ENCODE data around the gene GRID1.

The GRID1 gene

DNA sequence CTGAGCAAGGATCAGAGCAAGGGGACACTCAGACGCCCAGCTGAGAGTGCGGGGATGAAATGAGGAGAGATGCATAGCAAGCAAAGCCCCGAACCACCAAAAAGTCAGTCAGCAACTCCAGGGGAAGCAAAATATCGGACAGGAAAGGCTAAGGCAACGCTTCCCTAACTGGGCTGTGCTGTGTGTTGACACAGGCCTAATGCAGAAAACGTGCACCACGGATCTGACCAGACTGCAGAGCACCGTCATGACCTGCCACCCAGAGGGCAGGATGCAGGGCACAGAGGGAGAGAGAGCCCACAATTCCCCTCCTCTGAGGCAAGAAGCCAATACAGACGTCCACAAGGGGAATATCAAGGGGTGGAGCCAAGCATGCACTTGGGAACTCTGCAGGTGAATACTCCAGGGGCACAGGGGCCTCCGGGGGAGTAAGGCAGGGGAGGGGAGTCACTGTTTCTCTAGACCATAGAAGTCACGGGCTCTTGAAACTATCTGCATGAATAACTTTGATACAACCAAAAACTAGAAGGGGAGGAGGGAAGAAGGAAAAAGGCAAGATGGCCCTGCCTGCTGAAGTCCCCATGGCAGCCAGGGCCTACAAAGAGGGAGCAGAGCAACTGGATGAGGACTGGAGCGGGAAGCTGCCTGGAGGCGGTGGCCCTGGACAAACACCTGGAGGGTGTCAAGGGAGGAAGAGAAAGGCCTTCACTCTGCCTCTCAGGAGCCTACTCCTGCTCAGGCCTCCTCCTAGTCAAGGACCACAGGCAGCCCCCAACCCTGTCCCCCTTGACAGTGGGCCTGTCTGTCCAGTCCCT, 26.2 kb downstream of the GRID1 start:
- no peak overlapping the region for H3K4me3 ChIP-seq (ENCODE audit: low read length)
- no peak for DNase-seq
- no CpG with 5 or more reads among the region's 13 CpGs for WGBS (ENCODE audit: extremely low coverage, insufficient coverage, low lambda C conversion rate)

GRCh38 chr10:86339226-86339865, 27.2 kb downstream of the GRID1 start:
- H3K23ac ChIP-seq (ENCODE audit: low read length): no peak overlapping the region
- DNase-seq: no peak
- no peak overlapping the region for H3K4ac ChIP-seq (ENCODE audit: low read depth, low read length)
- H2AK5ac ChIP-seq (ENCODE audit: low read length): no peak overlapping the region
- H3K9ac ChIP-seq (ENCODE audit: low read length): no peak overlapping the region
- no peaks in the 10 kb centered on the region for H3K4me1 ChIP-seq (ENCODE audit: control insufficient read depth, low read depth, low read length)
- no peak overlapping the region for H3K4me2 ChIP-seq (ENCODE audit: low read length)
- no peak overlapping the region for H3K56ac ChIP-seq (ENCODE audit: low read length)
- H3K36me3 ChIP-seq (ENCODE audit: control insufficient read depth, insufficient read depth, low read length): no peaks in the 10 kb centered on the region
- no peak overlapping the region for H2BK15ac ChIP-seq (replicated peaks; ENCODE audit: low read depth)
- H3K4me3 ChIP-seq (ENCODE audit: low read length): no peak overlapping the region
- H3K27ac ChIP-seq (ENCODE audit: low read depth, low read length): no peak overlapping the region
- H3K79me1 ChIP-seq (ENCODE audit: low read length): no peaks in the 10 kb centered on the region
- H4K8ac ChIP-seq (ENCODE audit: low read depth, low read length): no peak overlapping the region
- no CpG with 5 or more reads among the region's 12 CpGs for WGBS (ENCODE audit: extremely low coverage, insufficient coverage, low lambda C conversion rate)
- H4K5ac ChIP-seq (ENCODE audit: low read length): no peak overlapping the region
- H2BK5ac ChIP-seq (ENCODE audit: low read length): no peak overlapping the region
- H3K18ac ChIP-seq (ENCODE audit: low read length): no peak overlapping the region
- H2BK120ac ChIP-seq (ENCODE audit: low read depth, low read length): no peak overlapping the region
- H3K27me3 ChIP-seq (ENCODE audit: insufficient read depth, low read length, poor library complexity): no peaks in the 10 kb centered on the region
- no peaks in the 10 kb centered on the region for H3K79me2 ChIP-seq (ENCODE audit: control insufficient read depth, insufficient read depth, low read length)

More for the DNA sequence above, 26.2 kb downstream of the GRID1 start:
- Histone ChIP-seq H3K36me3 (ENCODE audit: control insufficient read depth, insufficient read depth, low read length) (no peaks in the 10 kb centered on the region), H3K56ac (ENCODE audit: low read length) (no peak overlapping the region), H3K18ac (ENCODE audit: low read length) (no peak overlapping the region), H3K4me1 (ENCODE audit: control insufficient read depth, low read depth, low read length) (no peaks in the 10 kb centered on the region), H3K23ac (ENCODE audit: low read length) (no peak overlapping the region), H3K27ac (ENCODE audit: low read depth, low read length) (no peak overlapping the region), H2BK120ac (ENCODE audit: low read depth, low read length) (no peak overlapping the region), H2BK5ac (ENCODE audit: low read length) (no peak overlapping the region), H4K5ac (ENCODE audit: low read length) (no peak overlapping the region), H3K4me2 (ENCODE audit: low read length) (no peak overlapping the region), H3K79me2 (ENCODE audit: control insufficient read depth, insufficient read depth, low read length) (no peaks in the 10 kb centered on the region), H3K9ac (ENCODE audit: low read length) (no peak overlapping the region), H3K27me3 (ENCODE audit: insufficient read depth, low read length, poor library complexity) (no peaks in the 10 kb centered on the region), H4K8ac (ENCODE audit: low read depth, low read length) (no peak overlapping the region), H3K79me1 (ENCODE audit: low read length) (no peaks in the 10 kb centered on the region), H2BK15ac (replicated peaks; ENCODE audit: low read depth) (no peak overlapping the region), H3K4ac (ENCODE audit: low read depth, low read length) (no peak overlapping the region), H2AK5ac (ENCODE audit: low read length) (no peak overlapping the region)

GRCh38 chr10:86337121-86337601, 29.4 kb downstream of the GRID1 start:
- no peak for DNase-seq
- H3K9ac ChIP-seq (ENCODE audit: low read length): no peak overlapping the region
- no peak overlapping the region for H3K18ac ChIP-seq (ENCODE audit: low read length)
- no peak overlapping the region for H3K4me3 ChIP-seq (ENCODE audit: low read length)
- no peak overlapping the region for H3K4ac ChIP-seq (ENCODE audit: low read depth, low read length)
- H3K36me3 ChIP-seq (ENCODE audit: control insufficient read depth, insufficient read depth, low read length): no peaks in the 10 kb centered on the region
- no CpG with 5 or more reads among the region's 13 CpGs for WGBS (ENCODE audit: extremely low coverage, insufficient coverage, low lambda C conversion rate)
- no peak overlapping the region for H3K23ac ChIP-seq (ENCODE audit: low read length)
- no peaks in the 10 kb centered on the region for H3K79me1 ChIP-seq (ENCODE audit: low read length)
- no peak overlapping the region for H2AK5ac ChIP-seq (ENCODE audit: low read length)
- H3K56ac ChIP-seq (ENCODE audit: low read length): no peak overlapping the region
- no peak overlapping the region for H3K27ac ChIP-seq (ENCODE audit: low read depth, low read length)
- H3K4me2 ChIP-seq (ENCODE audit: low read length): no peak overlapping the region
- no peaks in the 10 kb centered on the region for H3K4me1 ChIP-seq (ENCODE audit: control insufficient read depth, low read depth, low read length)
- H3K27me3 ChIP-seq (ENCODE audit: insufficient read depth, low read length, poor library complexity): no peaks in the 10 kb centered on the region
- H2BK5ac ChIP-seq (ENCODE audit: low read length): no peak overlapping the region
- no peak overlapping the region for H2BK15ac ChIP-seq (replicated peaks; ENCODE audit: low read depth)
- H3K79me2 ChIP-seq (ENCODE audit: control insufficient read depth, insufficient read depth, low read length): no peaks in the 10 kb centered on the region
- H2BK120ac ChIP-seq (ENCODE audit: low read depth, low read length): no peak overlapping the region
- H4K5ac ChIP-seq (ENCODE audit: low read length): no peak overlapping the region
- H4K8ac ChIP-seq (ENCODE audit: low read depth, low read length): no peak overlapping the region

GRCh38 chr10:86336341-86336740, 30.3 kb downstream of the GRID1 start:
- DNase-seq: no peak
- no peak overlapping the region for H3K56ac ChIP-seq (ENCODE audit: low read length)
- no peak overlapping the region for H2BK15ac ChIP-seq (replicated peaks; ENCODE audit: low read depth)
- H3K79me1 ChIP-seq (ENCODE audit: low read length): no peaks in the 10 kb centered on the region
- no peak overlapping the region for H3K23ac ChIP-seq (ENCODE audit: low read length)
- H2BK120ac ChIP-seq (ENCODE audit: low read depth, low read length): no peak overlapping the region
- no peak overlapping the region for H3K18ac ChIP-seq (ENCODE audit: low read length)
- no peak overlapping the region for H3K4ac ChIP-seq (ENCODE audit: low read depth, low read length)
- H3K4me3 ChIP-seq (ENCODE audit: low read length): no peak overlapping the region
- H3K27me3 ChIP-seq (ENCODE audit: insufficient read depth, low read length, poor library complexity): no peaks in the 10 kb centered on the region
- H3K4me1 ChIP-seq (ENCODE audit: control insufficient read depth, low read depth, low read length): no peaks in the 10 kb centered on the region
- no peak overlapping the region for H2BK5ac ChIP-seq (ENCODE audit: low read length)
- no peak overlapping the region for H3K4me2 ChIP-seq (ENCODE audit: low read length)
- H3K9ac ChIP-seq (ENCODE audit: low read length): no peak overlapping the region
- H4K5ac ChIP-seq (ENCODE audit: low read length): no peak overlapping the region
- no CpG with 5 or more reads among the region's 10 CpGs for WGBS (ENCODE audit: extremely low coverage, insufficient coverage, low lambda C conversion rate)
- no peaks in the 10 kb centered on the region for H3K36me3 ChIP-seq (ENCODE audit: control insufficient read depth, insufficient read depth, low read length)
- H2AK5ac ChIP-seq (ENCODE audit: low read length): no peak overlapping the region
- no peak overlapping the region for H4K8ac ChIP-seq (ENCODE audit: low read depth, low read length)
- H3K79me2 ChIP-seq (ENCODE audit: control insufficient read depth, insufficient read depth, low read length): no peaks in the 10 kb centered on the region
- no peak overlapping the region for H3K27ac ChIP-seq (ENCODE audit: low read depth, low read length)

GRCh38 chr10:86335831-86336230, 30.8 kb downstream of the GRID1 start:
- no peaks in the 10 kb centered on the region for H3K79me2 ChIP-seq (ENCODE audit: control insufficient read depth, insufficient read depth, low read length)
- no peaks in the 10 kb centered on the region for H3K27me3 ChIP-seq (ENCODE audit: insufficient read depth, low read length, poor library complexity)
- no peaks in the 10 kb centered on the region for H3K36me3 ChIP-seq (ENCODE audit: control insufficient read depth, insufficient read depth, low read length)
- no peak overlapping the region for H3K56ac ChIP-seq (ENCODE audit: low read length)
- no peak overlapping the region for H4K8ac ChIP-seq (ENCODE audit: low read depth, low read length)
- H3K18ac ChIP-seq (ENCODE audit: low read length): no peak overlapping the region
- DNase-seq: no peak
- H3K4ac ChIP-seq (ENCODE audit: low read depth, low read length): no peak overlapping the region
- no peak overlapping the region for H3K23ac ChIP-seq (ENCODE audit: low read length)
- no peak overlapping the region for H3K27ac ChIP-seq (ENCODE audit: low read depth, low read length)
- no peaks in the 10 kb centered on the region for H3K79me1 ChIP-seq (ENCODE audit: low read length)
- H3K4me2 ChIP-seq (ENCODE audit: low read length): no peak overlapping the region
- no peak overlapping the region for H2BK120ac ChIP-seq (ENCODE audit: low read depth, low read length)
- no peak overlapping the region for H2BK5ac ChIP-seq (ENCODE audit: low read length)
- H3K9ac ChIP-seq (ENCODE audit: low read length): no peak overlapping the region
- no peak overlapping the region for H3K4me3 ChIP-seq (ENCODE audit: low read length)
- H2AK5ac ChIP-seq (ENCODE audit: low read length): no peak overlapping the region
- H3K4me1 ChIP-seq (ENCODE audit: control insufficient read depth, low read depth, low read length): no peaks in the 10 kb centered on the region
- H4K5ac ChIP-seq (ENCODE audit: low read length): no peak overlapping the region
- no CpG with 5 or more reads among the region's 1 CpG for WGBS (ENCODE audit: extremely low coverage, insufficient coverage, low lambda C conversion rate)
- H2BK15ac ChIP-seq (replicated peaks; ENCODE audit: low read depth): no peak overlapping the region
